HEK293 (cell line): ENCODE data around the gene FAM83C.
A peak's percentile ranks its signal among the peaks of the same experiment; 100 is the strongest.

Experiments used
- CTCF ChIA-PET: fragments of 350-600 bp; formaldehyde crosslinking; extraction: SDS; loops from one replicate; lab custom pipeline; 2021; ENCODE audit warnings: antibody characterized with exemption; lab: Yijun Ruan, JAX
- POLR2A ChIA-PET: fragments of 300-600 bp; formaldehyde crosslinking; extraction: SDS; loops from one replicate; lab custom pipeline; 2020; ENCODE audit warnings: antibody characterized with exemption, inconsistent platforms; lab: Yijun Ruan, JAX
- H3K27ac ChIP-seq: fragments of 200-500 bp; sonication (Bioruptor generic); 2 replicates; pipeline ENCODE4 v1.5.1; 2014; ENCODE audit warnings: low read depth, low read length, control low read depth, inconsistent platforms; ENCODE audit errors: extremely low read depth
- H3K36me3 ChIP-seq, 2 experiments: fragments of 200-500 bp in 1 of 2; sonication (Bioruptor generic) in 1 of 2; 1 replicate in 1 of 2; 2 replicates in 1 of 2; pipeline ENCODE4 v1.5.1; 2014 to 2017; ENCODE audit warnings: inconsistent platforms in 2 of 2, low read length in 2 of 2; ENCODE audit not compliant: control insufficient read depth in 2 of 2, insufficient read depth in 1 of 2
- H3K4me1 ChIP-seq: fragments of 200-500 bp; sonication (Bioruptor generic); 2 replicates; pipeline ENCODE4 v1.5.1; 2014; ENCODE audit warnings: mild to moderate bottlenecking, low read length, inconsistent platforms; ENCODE audit not compliant: control insufficient read depth, insufficient read depth
- H3K4me3 ChIP-seq: 2 replicates; pipeline ENCODE4 v1.5.1; 2011; ENCODE audit warnings: low read depth, mild to moderate bottlenecking, control low read depth, low read length, moderate library complexity
- H3K9me3 ChIP-seq: fragments of 200-500 bp; sonication (Bioruptor generic); 2 replicates; pipeline ENCODE4 v1.5.1; 2014; ENCODE audit warnings: low read depth, low read length, inconsistent platforms; ENCODE audit not compliant: control insufficient read depth, insufficient read depth
- GLI2 ChIP-seq: fragments of 450-650 bp; formaldehyde crosslinking; IDR thresholded peaks from 2 replicates; pipeline ENCODE4; 2017; ENCODE audit warnings: missing biosample characterization, missing genetic modification characterization, low read depth, borderline replicate concordance
- SCRT1 ChIP-seq: fragments of 450-650 bp; formaldehyde crosslinking; IDR thresholded peaks from 2 replicates; pipeline ENCODE4 v1.5.1; 2016; ENCODE audit warnings: missing biosample characterization, missing genetic modification characterization, borderline replicate concordance
- SETDB1 ChIP-seq: IDR thresholded peaks from one replicate; pipeline ENCODE4 v1.6.1; 2017; ENCODE audit warnings: mild to moderate bottlenecking, low read length, moderate library complexity, mixed read lengths; ENCODE audit not compliant: insufficient read length
- SP7 ChIP-seq: fragments of 450-650 bp; formaldehyde crosslinking; IDR thresholded peaks from 2 replicates; pipeline ENCODE4 v1.5.1; 2016; ENCODE audit warnings: missing biosample characterization, missing genetic modification characterization
- ZBTB17 ChIP-seq: fragments of 450-650 bp; formaldehyde crosslinking; IDR thresholded peaks from 2 replicates; pipeline ENCODE4 v1.5.1; 2016; ENCODE audit warnings: missing biosample characterization, missing genetic modification characterization
- ZBTB48 ChIP-seq: fragments of 450-650 bp; formaldehyde crosslinking; IDR thresholded peaks from 2 replicates; pipeline ENCODE4 v1.5.1; 2016; ENCODE audit warnings: missing biosample characterization, missing genetic modification characterization
- ZNF112 ChIP-seq: fragments of 450-650 bp; formaldehyde crosslinking; IDR thresholded peaks from 2 replicates; pipeline ENCODE4 v1.5.0; 2017; ENCODE audit warnings: missing biosample characterization, missing genetic modification characterization
- ZNF140 ChIP-seq: fragments of 450-650 bp; formaldehyde crosslinking; IDR thresholded peaks from 2 replicates; pipeline ENCODE4 v1.5.1; 2016; ENCODE audit warnings: missing biosample characterization, missing genetic modification characterization
- ZNF155 ChIP-seq: fragments of 450-650 bp; formaldehyde crosslinking; IDR thresholded peaks from 2 replicates; pipeline ENCODE4 v1.5.1; 2016; ENCODE audit warnings: missing biosample characterization, missing genetic modification characterization
- ZNF214 ChIP-seq: fragments of 450-650 bp; formaldehyde crosslinking; IDR thresholded peaks from 2 replicates; pipeline ENCODE4 v1.5.1; 2017; ENCODE audit warnings: missing biosample characterization, mild to moderate bottlenecking, missing genetic modification characterization, borderline replicate concordance
- ZNF221 ChIP-seq: fragments of 450-650 bp; formaldehyde crosslinking; IDR thresholded peaks from 2 replicates; pipeline ENCODE4 v1.5.1; 2017; ENCODE audit warnings: missing biosample characterization, missing genetic modification characterization, borderline replicate concordance
- ZNF239 ChIP-seq: fragments of 450-650 bp; formaldehyde crosslinking; IDR thresholded peaks from 2 replicates; pipeline ENCODE4 v1.5.1; 2016; ENCODE audit warnings: missing biosample characterization, missing genetic modification characterization
- ZNF248 ChIP-seq: fragments of 450-650 bp; formaldehyde crosslinking; IDR thresholded peaks from 2 replicates; pipeline ENCODE4 v1.5.1; 2017; ENCODE audit warnings: missing biosample characterization, missing genetic modification characterization
- ZNF366 ChIP-seq: fragments of 450-650 bp; formaldehyde crosslinking; conservative IDR thresholded peaks from 2 replicates; pipeline ENCODE4 v1.5.1; 2016; ENCODE audit warnings: missing biosample characterization, missing genetic modification characterization
- ZNF514 ChIP-seq: fragments of 450-650 bp; formaldehyde crosslinking; IDR thresholded peaks from 2 replicates; pipeline ENCODE4 v1.5.1; 2016; ENCODE audit warnings: missing biosample characterization, missing genetic modification characterization
- ZNF626 ChIP-seq: fragments of 450-650 bp; sonication (Bioruptor Pico); formaldehyde crosslinking; IDR thresholded peaks from 2 replicates; pipeline ENCODE4 v1.5.1; 2018; ENCODE audit warnings: missing biosample characterization, missing genetic modification characterization, inconsistent platforms
- ZNF654 ChIP-seq: fragments of 450-650 bp; formaldehyde crosslinking; IDR thresholded peaks from 2 replicates; pipeline ENCODE4 v1.5.1; 2016; ENCODE audit warnings: low read depth, missing biosample characterization, missing genetic modification characterization
- ZNF768 ChIP-seq: fragments of 450-650 bp; formaldehyde crosslinking; IDR thresholded peaks from 2 replicates; pipeline ENCODE4 v1.5.1; 2018; ENCODE audit warnings: missing biosample characterization, mild to moderate bottlenecking, missing genetic modification characterization
- ZSCAN30 ChIP-seq: fragments of 450-650 bp; IDR thresholded peaks from 2 replicates; pipeline ENCODE4 v1.5.1; 2018; ENCODE audit warnings: missing biosample characterization, mild to moderate bottlenecking, missing genetic modification characterization, moderate library complexity
- TF ChIP-seq, protein P1 (sequence below): fragments of 450-650 bp; formaldehyde crosslinking; IDR thresholded peaks from 2 replicates; pipeline ENCODE4 v1.5.1; 2016; ENCODE audit warnings: missing biosample characterization, missing genetic modification characterization
- TF ChIP-seq, protein P2 (sequence below): fragments of 450-650 bp; formaldehyde crosslinking; IDR thresholded peaks from 2 replicates; pipeline ENCODE4 v1.5.1; 2016; ENCODE audit warnings: missing biosample characterization, missing genetic modification characterization
- TF ChIP-seq, protein P3 (sequence below): sonication (generic); formaldehyde crosslinking; IDR thresholded peaks from 2 replicates; pipeline ENCODE4 v1.8.1; 2022; ENCODE audit warnings: mild to moderate bottlenecking, moderate library complexity, missing genetic modification reagents
- TF ChIP-seq, protein P4 (sequence below): fragments of 450-650 bp; formaldehyde crosslinking; conservative IDR thresholded peaks from 2 replicates; pipeline ENCODE4 v1.5.1; 2016; ENCODE audit warnings: low read depth, missing biosample characterization, missing genetic modification characterization

FAM83C gene

DNA sequence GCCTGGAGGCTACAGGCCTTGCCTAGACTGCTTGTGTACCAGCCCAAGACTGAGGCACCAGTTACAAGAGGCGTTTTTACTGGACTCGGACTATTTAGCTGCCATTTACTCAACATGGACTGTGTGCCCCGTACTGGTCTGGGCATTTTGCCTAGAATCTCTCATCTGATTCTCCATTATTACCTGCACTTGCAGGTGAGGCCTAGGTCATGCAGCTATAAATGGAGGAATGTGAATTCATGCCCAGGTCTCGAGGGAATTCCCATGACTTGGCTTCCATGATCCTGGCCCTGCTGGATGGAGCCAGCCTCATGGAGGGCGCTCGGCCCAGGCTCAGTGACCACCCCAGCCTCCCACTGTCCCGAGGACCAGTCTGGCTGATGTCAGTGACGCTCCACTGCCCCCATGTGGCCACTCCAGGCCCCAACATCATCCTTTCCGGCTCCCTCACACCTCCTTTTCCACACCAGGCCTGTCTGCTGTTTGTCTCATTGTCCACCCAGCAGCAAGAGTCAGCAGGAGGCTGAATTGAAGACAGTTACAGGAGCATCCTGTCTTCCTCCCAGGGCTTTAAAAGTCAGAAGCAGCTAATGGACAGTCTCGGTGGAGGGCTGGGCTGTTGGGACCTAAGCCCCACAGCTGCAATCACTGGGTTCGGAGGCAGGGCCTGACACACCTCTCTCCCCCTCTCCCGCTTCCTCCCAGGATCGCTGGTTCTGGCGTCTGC, 23.0 kb downstream of the FAM83C start (continued):
- TF ChIP-seq ZNF626 (no peak), ZBTB17 (tag by site-specific recombination) (peak; percentile 59; the same call in 1 of the 2 replicates), ZNF768 (no peak), SP7 (tag by site-specific recombination) (no peak), ZBTB48 (no peak), ZSCAN30 (tag by site-specific recombination) (0 out of 2 replicates have a peak, but pooled peaks have one; percentile 23), ZNF366 (tag by site-specific recombination) (0 out of 2 replicates have a peak, but pooled peaks have one; percentile 25), ZNF239 (tag by site-specific recombination) (no peak), ZNF654 (tag by site-specific recombination) (peak; percentile 86)
- TF ChIP-seq, protein P1, sequence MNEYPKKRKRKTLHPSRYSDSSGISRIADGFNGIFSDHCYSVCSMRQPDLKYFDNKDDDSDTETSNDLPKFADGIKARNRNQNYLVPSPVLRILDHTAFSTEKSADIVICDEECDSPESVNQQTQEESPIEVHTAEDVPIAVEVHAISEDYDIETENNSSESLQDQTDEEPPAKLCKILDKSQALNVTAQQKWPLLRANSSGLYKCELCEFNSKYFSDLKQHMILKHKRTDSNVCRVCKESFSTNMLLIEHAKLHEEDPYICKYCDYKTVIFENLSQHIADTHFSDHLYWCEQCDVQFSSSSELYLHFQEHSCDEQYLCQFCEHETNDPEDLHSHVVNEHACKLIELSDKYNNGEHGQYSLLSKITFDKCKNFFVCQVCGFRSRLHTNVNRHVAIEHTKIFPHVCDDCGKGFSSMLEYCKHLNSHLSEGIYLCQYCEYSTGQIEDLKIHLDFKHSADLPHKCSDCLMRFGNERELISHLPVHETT (tag by site-specific recombination), result no peak
- TF ChIP-seq, protein P2, sequence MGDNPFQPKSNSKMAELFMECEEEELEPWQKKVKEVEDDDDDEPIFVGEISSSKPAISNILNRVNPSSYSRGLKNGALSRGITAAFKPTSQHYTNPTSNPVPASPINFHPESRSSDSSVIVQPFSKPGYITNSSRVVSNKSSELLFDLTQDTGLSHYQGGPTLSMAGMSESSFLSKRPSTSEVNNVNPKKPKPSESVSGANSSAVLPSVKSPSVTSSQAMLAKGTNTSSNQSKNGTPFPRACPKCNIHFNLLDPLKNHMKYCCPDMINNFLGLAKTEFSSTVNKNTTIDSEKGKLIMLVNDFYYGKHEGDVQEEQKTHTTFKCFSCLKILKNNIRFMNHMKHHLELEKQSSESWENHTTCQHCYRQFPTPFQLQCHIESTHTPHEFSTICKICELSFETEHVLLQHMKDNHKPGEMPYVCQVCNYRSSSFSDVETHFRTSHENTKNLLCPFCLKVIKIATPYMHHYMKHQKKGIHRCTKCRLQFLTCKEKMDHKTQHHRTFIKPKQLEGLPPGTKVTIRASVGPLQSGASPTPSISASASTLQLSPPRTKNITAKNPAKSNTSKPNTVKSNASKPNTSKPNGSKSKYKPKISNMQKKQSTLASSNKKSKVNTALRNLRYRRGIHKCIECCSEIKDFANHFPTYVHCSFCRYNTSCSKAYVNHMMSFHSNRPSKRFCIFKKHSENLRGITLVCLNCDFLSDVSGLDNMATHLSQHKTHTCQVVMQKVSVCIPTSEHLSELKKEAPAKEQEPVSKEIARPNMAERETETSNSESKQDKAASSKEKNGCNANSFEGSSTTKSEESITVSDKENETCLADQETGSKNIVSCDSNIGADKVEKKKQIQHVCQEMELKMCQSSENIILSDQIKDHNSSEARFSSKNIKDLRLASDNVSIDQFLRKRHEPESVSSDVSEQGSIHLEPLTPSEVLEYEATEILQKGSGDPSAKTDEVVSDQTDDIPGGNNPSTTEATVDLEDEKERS (tag by site-specific recombination), result no peak
- TF ChIP-seq, all 188 proteins: peak for 13

DNA sequence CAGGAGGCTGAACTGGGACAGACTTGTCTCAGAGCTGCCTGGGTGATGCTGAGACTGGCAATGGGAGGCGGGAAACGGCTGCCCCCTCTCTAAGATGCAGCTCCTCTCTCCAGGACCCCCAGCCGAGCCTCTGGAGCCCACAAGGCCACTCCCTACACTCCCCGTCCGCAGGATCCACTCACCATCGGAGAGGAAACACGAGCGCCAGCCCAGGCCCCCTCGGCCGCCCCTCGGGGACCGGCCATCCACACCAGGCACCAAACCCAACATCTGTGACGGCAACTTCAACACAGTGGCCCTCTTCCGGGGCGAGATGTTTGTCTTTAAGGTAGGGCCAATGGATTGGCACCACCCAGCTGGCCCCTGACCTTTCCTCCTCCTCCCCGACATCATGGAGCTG, 25.1 kb downstream of the FAM83C start:
- Histone ChIP-seq H3K4me3 (no peak overlapping the region), H3K36me3 (no peaks in the 10 kb centered on the region)
- POLR2A ChIA-PET, result interaction anchor here (1.5 kb wide), 1 partner anchor 11 kb away, joined by 6 read pairs; the partner anchor contains the start of gene MMP24OS
- TF ChIP-seq ZNF248 (tag by site-specific recombination) (no peak), SCRT1 (tag by site-specific recombination) (no peak), ZNF514 (tag by site-specific recombination) (no peak), SETDB1 (no peak), ZNF112 (tag by site-specific recombination) (no peak), ZNF214 (tag by site-specific recombination) (no peak), ZNF155 (tag by site-specific recombination) (no peak), GLI2 (tag by site-specific recombination) (no peak), ZNF140 (tag by site-specific recombination) (no peak), ZNF221 (tag by site-specific recombination) (no peak)
- TF ChIP-seq, protein P3, sequence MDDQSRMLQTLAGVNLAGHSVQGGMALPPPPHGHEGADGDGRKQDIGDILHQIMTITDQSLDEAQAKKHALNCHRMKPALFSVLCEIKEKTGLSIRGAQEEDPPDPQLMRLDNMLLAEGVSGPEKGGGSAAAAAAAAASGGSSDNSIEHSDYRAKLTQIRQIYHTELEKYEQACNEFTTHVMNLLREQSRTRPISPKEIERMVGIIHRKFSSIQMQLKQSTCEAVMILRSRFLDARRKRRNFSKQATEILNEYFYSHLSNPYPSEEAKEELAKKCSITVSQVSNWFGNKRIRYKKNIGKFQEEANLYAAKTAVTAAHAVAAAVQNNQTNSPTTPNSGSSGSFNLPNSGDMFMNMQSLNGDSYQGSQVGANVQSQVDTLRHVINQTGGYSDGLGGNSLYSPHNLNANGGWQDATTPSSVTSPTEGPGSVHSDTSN, result no peak
- TF ChIP-seq, protein P4, sequence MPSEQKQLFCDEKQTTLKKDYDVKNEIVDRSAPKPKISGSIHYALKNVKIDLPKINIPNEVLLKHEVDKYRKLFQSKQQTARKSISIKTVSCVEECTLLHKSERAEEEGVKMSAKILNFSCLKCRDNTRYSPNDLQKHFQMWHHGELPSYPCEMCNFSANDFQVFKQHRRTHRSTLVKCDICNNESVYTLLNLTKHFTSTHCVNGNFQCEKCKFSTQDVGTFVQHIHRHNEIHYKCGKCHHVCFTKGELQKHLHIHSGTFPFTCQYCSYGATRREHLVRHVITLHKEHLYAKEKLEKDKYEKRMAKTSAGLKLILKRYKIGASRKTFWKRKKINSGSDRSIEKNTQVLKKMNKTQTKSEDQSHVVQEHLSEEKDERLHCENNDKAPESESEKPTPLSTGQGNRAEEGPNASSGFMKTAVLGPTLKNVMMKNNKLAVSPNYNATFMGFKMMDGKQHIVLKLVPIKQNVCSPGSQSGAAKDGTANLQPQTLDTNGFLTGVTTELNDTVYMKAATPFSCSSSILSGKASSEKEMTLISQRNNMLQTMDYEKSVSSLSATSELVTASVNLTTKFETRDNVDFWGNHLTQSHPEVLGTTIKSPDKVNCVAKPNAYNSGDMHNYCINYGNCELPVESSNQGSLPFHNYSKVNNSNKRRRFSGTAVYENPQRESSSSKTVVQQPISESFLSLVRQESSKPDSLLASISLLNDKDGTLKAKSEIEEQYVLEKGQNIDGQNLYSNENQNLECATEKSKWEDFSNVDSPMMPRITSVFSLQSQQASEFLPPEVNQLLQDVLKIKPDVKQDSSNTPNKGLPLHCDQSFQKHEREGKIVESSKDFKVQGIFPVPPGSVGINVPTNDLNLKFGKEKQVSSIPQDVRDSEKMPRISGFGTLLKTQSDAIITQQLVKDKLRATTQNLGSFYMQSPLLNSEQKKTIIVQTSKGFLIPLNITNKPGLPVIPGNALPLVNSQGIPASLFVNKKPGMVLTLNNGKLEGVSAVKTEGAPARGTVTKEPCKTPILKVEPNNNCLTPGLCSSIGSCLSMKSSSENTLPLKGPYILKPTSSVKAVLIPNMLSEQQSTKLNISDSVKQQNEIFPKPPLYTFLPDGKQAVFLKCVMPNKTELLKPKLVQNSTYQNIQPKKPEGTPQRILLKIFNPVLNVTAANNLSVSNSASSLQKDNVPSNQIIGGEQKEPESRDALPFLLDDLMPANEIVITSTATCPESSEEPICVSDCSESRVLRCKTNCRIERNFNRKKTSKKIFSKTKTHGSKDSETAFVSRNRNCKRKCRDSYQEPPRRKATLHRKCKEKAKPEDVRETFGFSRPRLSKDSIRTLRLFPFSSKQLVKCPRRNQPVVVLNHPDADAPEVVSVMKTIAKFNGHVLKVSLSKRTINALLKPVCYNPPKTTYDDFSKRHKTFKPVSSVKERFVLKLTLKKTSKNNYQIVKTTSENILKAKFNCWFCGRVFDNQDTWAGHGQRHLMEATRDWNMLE (tag by site-specific recombination), result no peak
- TF ChIP-seq, all 188 proteins: peak for 0
- Histone ChIP-seq H3K27ac (no peak overlapping the region), H3K4me1 (no peaks in the 10 kb centered on the region), H3K9me3 (no peaks in the 10 kb centered on the region)
- CTCF ChIA-PET, result interaction anchor here (0.5 to 11.4 kb wide), 7 partner anchors 57 to 880 kb away, joined by 3 to 150 read pairs (median 4); partner anchors contain the start of gene EDEM2
